ENCODE results near the gene CLEC4G.

Gene CLEC4G

DNA sequence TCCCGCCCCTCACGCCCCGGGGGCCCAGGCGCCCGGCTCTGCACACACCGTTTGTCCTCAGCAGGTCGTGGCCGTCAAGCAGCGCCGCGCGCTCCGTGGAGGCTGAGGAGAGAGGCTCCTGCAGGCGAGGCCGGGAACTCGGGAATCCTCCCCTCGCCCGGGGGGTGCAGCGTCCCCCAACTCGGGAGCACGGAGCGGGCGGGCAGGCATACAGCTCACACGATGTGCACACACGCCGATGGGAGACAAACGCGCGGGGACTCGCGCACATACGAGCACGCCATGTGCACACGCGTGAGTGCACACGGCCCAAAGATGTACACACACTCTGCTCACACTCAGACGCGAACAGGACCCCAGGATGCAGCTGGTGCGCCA lies 703 bp downstream of the CLEC4G start:
- no peak for TF ChIP-seq CTCF (conservative IDR thresholded peaks at IDR 0.05)
- H3K27ac ChIP-seq = no peak overlapping the region

DNA sequence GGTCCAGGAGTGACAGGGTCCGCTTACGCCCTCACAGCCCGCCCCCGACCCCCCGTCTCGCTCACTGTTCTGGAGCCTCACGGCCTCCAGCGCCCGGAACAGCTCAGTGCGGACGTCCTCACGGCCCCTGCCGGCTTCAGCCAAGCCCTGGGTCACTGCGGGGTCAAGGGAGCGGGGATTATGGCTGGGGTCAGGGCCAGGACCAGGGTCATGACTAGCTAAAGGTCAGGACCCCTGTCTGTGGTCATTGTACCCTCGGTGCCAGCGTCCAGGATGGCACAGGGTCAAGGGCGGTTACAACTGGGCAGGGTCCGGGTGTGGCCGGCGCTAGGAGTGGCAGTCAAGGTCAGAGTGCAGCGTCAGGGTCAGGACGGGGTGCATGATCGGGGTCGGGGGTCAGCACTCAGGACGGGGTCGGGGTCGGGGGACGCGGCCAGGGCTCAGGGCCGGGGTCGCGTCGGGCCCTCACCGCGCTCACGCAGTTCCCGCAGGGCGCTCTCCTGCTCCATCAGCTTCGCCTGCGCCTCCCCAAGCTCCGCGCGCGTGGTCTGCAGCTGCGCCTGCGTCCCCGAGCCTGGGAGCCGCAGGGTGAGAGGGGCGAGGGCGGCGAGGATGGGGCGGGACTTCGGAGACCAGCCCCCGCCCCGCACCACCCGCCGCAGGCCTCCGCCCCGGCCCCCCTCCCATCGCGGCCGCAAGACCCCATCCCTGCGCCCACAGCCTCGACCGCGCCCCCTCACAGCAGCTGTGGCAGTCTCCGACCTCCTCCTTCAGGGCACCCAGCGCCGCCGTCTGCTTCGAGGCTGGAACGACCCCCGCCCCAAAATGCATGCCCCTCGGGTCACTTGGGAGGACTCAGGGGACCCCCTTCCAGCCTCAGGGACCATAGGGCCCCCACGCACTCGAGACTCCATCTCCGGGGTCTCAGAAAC lies 1.4 kb downstream of the CLEC4G start:
- TF ChIP-seq CTCF (conservative IDR thresholded peaks at IDR 0.05) = no peak
- no peak overlapping the region for H3K27ac ChIP-seq

- H3K27ac ChIP-seq = no peak overlapping the region
- TF ChIP-seq CTCF (conservative IDR thresholded peaks at IDR 0.05) = no peak
These were observed 2.1 kb downstream of the CLEC4G start for GRCh38 chr19:7729831-7730285.

DNA sequence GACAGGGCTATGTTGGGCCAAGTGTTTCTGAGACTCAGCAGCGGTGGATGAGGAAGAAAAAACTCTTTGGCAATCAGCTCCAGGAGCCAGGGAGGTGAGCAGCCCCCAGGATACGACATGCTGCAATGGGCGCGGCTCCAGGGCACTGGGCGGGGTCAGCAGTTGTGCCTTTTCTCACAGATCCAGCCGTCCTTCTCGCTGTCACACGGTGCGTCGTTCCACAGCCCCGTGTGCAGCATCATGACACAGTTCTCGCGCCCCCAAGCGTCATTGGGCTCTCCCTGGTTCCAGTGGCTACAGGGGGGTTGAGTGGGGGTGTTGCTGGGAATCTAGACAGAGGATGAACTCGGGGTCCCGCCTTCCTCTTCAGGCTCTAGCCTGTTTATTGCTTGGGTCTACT lies 2.7 kb downstream of the CLEC4G start:
- H3K27ac ChIP-seq = no peak overlapping the region
- no peak for TF ChIP-seq CTCF (conservative IDR thresholded peaks at IDR 0.05)

DNA sequence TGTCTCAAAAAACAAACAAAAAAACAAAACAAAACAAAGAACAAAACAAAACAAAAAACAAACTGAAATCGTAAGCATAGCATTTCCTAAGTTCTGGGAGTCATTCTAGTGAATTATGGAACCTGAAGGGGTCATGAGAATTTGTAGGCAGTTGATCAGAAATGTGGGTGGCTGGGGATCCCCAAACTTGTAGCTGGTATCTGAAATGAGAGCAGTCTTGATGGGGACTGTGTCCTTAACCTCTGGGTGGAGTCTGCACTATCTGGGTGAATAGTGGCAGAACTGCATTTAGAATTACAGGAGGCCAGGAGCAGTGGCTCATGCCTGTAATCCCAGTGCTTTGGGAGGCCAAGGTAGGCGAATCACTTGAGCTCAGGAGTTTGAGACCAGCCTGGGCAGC lies 6.1 kb downstream of the CLEC4G start:
- TF ChIP-seq CTCF (conservative IDR thresholded peaks at IDR 0.05) = no peak
- H3K27ac ChIP-seq = no peak overlapping the region

GRCh38 chr19:7722231-7722651 lies 9.7 kb downstream of the CLEC4G start:
- no peak for TF ChIP-seq CTCF (conservative IDR thresholded peaks at IDR 0.05)
- no peak overlapping the region for H3K27ac ChIP-seq

DNA sequence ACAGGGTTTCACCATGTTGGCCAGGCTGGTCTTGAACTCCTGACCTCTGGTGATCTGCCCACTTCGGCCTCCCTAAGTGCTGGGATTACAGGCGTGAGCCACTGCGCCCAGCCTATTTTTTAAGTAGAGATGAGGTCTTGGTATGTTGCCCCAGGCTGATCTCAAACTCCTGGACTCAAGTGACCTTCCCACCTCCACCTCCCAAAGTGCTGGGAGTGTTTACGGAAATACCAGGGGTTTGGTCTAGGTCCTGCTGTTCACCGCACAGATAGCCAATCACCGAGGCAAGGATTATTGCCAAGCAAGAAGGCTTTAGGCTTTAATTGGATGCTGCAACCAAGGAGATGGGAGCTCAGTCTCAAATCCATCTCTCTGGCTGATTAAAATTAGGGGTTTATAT lies 11.6 kb downstream of the CLEC4G start:
- H3K27ac ChIP-seq = no peak overlapping the region
- no peak for TF ChIP-seq CTCF (conservative IDR thresholded peaks at IDR 0.05)
